ENCODE data around the gene RPS18. TPM values are rescaled to one million over a fixed set of nuclear protein-coding genes. Genes with fewer than 3 reads are reported as not detected.
A peak's percentile ranks its signal among the peaks of the same experiment; 100 is the strongest.

The RPS18 gene
- total and polyA plus RNA-seq, 10 of the 15 experiments (the other 5 are each of a cell fraction or from before 2014, with no cell fraction given), result 4,228 to 20,828 (median 7,406) TPM

- TF ChIP-seq REST (IDR thresholded peaks at IDR 0.05; ENCODE audit: low read depth, low read length), result no peak
- TF ChIP-seq, protein P1, sequence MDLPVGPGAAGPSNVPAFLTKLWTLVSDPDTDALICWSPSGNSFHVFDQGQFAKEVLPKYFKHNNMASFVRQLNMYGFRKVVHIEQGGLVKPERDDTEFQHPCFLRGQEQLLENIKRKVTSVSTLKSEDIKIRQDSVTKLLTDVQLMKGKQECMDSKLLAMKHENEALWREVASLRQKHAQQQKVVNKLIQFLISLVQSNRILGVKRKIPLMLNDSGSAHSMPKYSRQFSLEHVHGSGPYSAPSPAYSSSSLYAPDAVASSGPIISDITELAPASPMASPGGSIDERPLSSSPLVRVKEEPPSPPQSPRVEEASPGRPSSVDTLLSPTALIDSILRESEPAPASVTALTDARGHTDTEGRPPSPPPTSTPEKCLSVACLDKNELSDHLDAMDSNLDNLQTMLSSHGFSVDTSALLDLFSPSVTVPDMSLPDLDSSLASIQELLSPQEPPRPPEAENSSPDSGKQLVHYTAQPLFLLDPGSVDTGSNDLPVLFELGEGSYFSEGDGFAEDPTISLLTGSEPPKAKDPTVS (IDR thresholded peaks at IDR 0.05; ENCODE audit: low read depth, low read length), result no peak
- TF ChIP-seq HDGF (IDR thresholded peaks at IDR 0.05), result no peak; the same call in 1 of the 2 replicates
- TF ChIP-seq IKZF2 (IDR thresholded peaks at IDR 0.05), result peak; percentile 82 to 87
- peak; percentile 12; the same call in 1 of the 2 replicates for TF ChIP-seq SMC3 (IDR thresholded peaks at IDR 0.05; ENCODE audit: borderline replicate concordance, low read length)
- peak; percentile 96 for TF ChIP-seq ELK1 (IDR thresholded peaks at IDR 0.05; ENCODE audit: low read depth, low read length)
- no peak for TF ChIP-seq ZNF274 (IDR thresholded peaks at IDR 0.05; ENCODE audit: insufficient read depth, insufficient read length)
- peak; percentile 78 for TF ChIP-seq PML (IDR thresholded peaks at IDR 0.05; ENCODE audit: low read length)
- no peak for TF ChIP-seq SREBF2 (IDR thresholded peaks at IDR 0.05; ENCODE audit: low read length)
- peak; percentile 85 for TF ChIP-seq GABPA (IDR thresholded peaks at IDR 0.05; ENCODE audit: low read depth)
- peak; percentile 98 for TF ChIP-seq CBFB (IDR thresholded peaks at IDR 0.05; ENCODE audit: low read depth)
- peak; percentile 74; the same call in 1 of the 2 replicates for TF ChIP-seq GATAD2B (conservative IDR thresholded peaks at IDR 0.05; ENCODE audit: low read depth)
Observed at GRCh38 chr6:33299237-33299944, 27.5 kb downstream of the RPS18 start (continued).
